ENCODE data around the gene CSMD2. TPM values are rescaled to one million over a fixed set of nuclear protein-coding genes. Genes with fewer than 3 reads are reported as not detected.

CSMD2 gene
- total and polyA plus RNA-seq, 2 of the 8 experiments (the other 6 are each of a cell fraction or from before 2014, with no cell fraction given): 7.0 to 14.7 TPM

DNA sequence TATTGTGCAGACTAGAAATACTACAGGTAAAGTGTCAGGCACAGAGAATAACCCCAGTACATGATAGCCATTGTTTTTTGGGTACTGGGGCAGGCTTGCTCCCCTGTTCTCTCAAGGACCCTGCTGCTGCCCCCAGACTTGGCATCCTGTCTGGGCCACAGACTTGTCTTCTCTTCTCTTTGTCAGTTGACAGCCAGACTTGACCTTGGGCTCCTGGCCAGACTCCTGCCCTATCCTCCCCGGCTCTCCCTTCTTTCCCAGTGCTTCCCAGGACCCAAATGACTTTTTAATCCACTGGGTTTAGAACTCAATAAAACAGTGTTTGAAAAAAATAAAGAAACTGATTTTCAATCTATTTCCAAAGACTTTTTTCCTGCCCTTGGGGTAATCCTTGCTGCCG is 649.4 kb downstream of the CSMD2 start:
- no peak overlapping the region for H3K9ac ChIP-seq (replicated peaks in 1 of 4; ENCODE audit: extremely low read depth in 1 of 4, low read depth in 3 of 4, low read length in 3 of 4)
- H4K8ac ChIP-seq (ENCODE audit: extremely low read depth, insufficient read depth, low read length): no peak overlapping the region
- H3K9me3 ChIP-seq (ENCODE audit: insufficient read depth in 2 of 2, low read depth in 1 of 2, low read length in 1 of 2): no peaks in the 10 kb centered on the region; a peak in 1 of 4 replicates
- no peak overlapping the region for H3K4me2 ChIP-seq (ENCODE audit: insufficient read depth in 1 of 2, low read depth in 2 of 2, low read length in 2 of 2)
- no peak overlapping the region for H2BK15ac ChIP-seq (ENCODE audit: low read length)
- no peaks in the 10 kb centered on the region for H3K79me2 ChIP-seq (ENCODE audit: control insufficient read depth in 1 of 2, insufficient read depth in 2 of 2, low read length in 2 of 2)
- DNase-seq (ENCODE audit: low read depth in 1 of 2, low spot score in 2 of 2): no peak
- no peak overlapping the region for H3K18ac ChIP-seq (ENCODE audit: extremely low read depth, low read length)
- peaks cover 0 to 3% (median 0%) of the 10 kb centered on the region in 4 experiments; a peak in 2 of 8 replicates for H3K36me3 ChIP-seq (ENCODE audit: control insufficient read depth in 2 of 4, insufficient read depth in 4 of 4, low read length in 3 of 4)
- H3K4me3 ChIP-seq (ENCODE audit: extremely low read depth in 1 of 4, insufficient read depth in 2 of 4, low read depth in 3 of 4, low read length in 4 of 4): no peak overlapping the region
- H3K79me1 ChIP-seq (ENCODE audit: low read depth, low read length): no peaks in the 10 kb centered on the region
- H4K5ac ChIP-seq (ENCODE audit: insufficient read length, low read depth, low read length): no peak overlapping the region
- H2AFZ ChIP-seq (ENCODE audit: low read length): no peak overlapping the region
- H3K23ac ChIP-seq (ENCODE audit: insufficient read length): no peak overlapping the region
- peaks cover 0 to 7% (median 2%) of the 10 kb centered on the region in 4 experiments; a peak in 5 of 7 replicates for H3K4me1 ChIP-seq (replicated peaks in 1 of 4; ENCODE audit: control insufficient read depth in 3 of 4, insufficient read depth in 4 of 4, low read length in 3 of 4)
- H3K56ac ChIP-seq (replicated peaks; ENCODE audit: insufficient read length, low read depth, low read length): no peak overlapping the region
- H4K91ac ChIP-seq (replicated peaks; ENCODE audit: insufficient read length, low read length): no peak overlapping the region
- no peak overlapping the region for H3K14ac ChIP-seq (ENCODE audit: insufficient read length)
- ChIA-PET POLR2A (ENCODE audit: partially characterized antibody) (no interaction called here), CTCF (ENCODE audit: partially characterized antibody) (no interaction called here)
- no peak overlapping the region for H3K27ac ChIP-seq (ENCODE audit: low read depth, low read length)
- no peaks in the 10 kb centered on the region for H3K27me3 ChIP-seq (replicated peaks in 1 of 4; ENCODE audit: control insufficient read depth in 3 of 4, extremely low read depth in 1 of 4, insufficient read depth in 3 of 4, low read length in 3 of 4)
- H2AK5ac ChIP-seq (ENCODE audit: low read depth, low read length): no peak overlapping the region
- H3K23me2 ChIP-seq (ENCODE audit: low read depth, low read length): no peaks in the 10 kb centered on the region
- no peak overlapping the region for H2BK120ac ChIP-seq (replicated peaks; ENCODE audit: low read depth, low read length)
- no peak overlapping the region for H2BK20ac ChIP-seq (ENCODE audit: low read length)
- H2BK5ac ChIP-seq (ENCODE audit: low read depth, low read length): no peak overlapping the region
- WGBS, 2 experiments (ENCODE audit: extremely low coverage in 1 of 2, insufficient coverage in 1 of 2, insufficient read length in 1 of 2, insufficient replicate concordance in 2 of 2, low coverage in 1 of 2, low lambda C conversion rate in 2 of 2, missing lambda C conversion rate in 1 of 2): 79% methylated on average over 2 of the region's 2 CpGs; no CpG with 5 or more reads in 1 of the 2 experiments
- no peak overlapping the region for H3K4ac ChIP-seq (replicated peaks; ENCODE audit: insufficient read length, low read depth, low read length)
- TF ChIP-seq CREB1 (IDR thresholded peaks at IDR 0.05) (no peak), BCL11A (IDR thresholded peaks at IDR 0.05; ENCODE audit: low read depth in 2 of 2, low read length in 2 of 2) (no peak), PHF8 (conservative IDR thresholded peaks at IDR 0.05; ENCODE audit: low read depth, low read length) (no peak), CBX8 (IDR thresholded peaks at IDR 0.05; ENCODE audit: borderline replicate concordance, low read depth, low read length) (no peak), BRCA1 (IDR thresholded peaks at IDR 0.05; ENCODE audit: low read depth, low read length) (no peak), EP300 (IDR thresholded peaks at IDR 0.05; ENCODE audit: borderline replicate concordance in 1 of 2, low read depth in 2 of 2, low read length in 2 of 2) (no peak), TBP (IDR thresholded peaks at IDR 0.05; ENCODE audit: low read depth, low read length) (no peak), YY1 (IDR thresholded peaks at IDR 0.05; ENCODE audit: low read depth, low read length) (no peak), CEBPB (IDR thresholded peaks at IDR 0.05; ENCODE audit: low read depth, low read length) (no peak)
- no peak for FAIRE-seq
- H2BK12ac ChIP-seq (ENCODE audit: low read depth, low read length): no peak overlapping the region
- peaks cover 0 to 4% of the 10 kb centered on the region in 2 experiments for H4K20me1 ChIP-seq (replicated peaks in 1 of 2; ENCODE audit: control insufficient read depth in 1 of 2, insufficient read depth in 2 of 2, low read length in 2 of 2)
